ENCODE data around the gene RBFOX2.

The RBFOX2 gene

DNA sequence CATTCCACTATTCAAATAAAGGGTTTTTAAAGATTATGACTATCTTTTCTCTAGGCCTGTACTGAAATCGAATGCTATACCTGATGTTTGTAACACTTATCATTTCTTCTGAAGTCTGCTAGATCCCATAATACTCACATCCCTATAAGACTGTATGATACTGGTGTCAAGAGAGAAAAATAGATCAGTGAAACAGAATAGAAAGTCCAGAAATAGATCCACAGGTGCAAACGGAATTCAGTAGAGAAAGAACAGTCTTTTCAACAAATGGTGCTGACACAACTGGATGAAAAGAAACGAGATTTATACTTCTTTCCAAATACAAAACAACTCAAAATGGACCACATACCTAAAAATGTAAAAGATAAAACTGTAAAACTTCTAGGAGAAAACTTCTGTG, 167.8 kb downstream of the RBFOX2 start:
- FAIRE-seq (no peak), DNase-seq (ENCODE audit: insufficient read length, low spot score) (no peak)
- TF ChIP-seq, protein P1, sequence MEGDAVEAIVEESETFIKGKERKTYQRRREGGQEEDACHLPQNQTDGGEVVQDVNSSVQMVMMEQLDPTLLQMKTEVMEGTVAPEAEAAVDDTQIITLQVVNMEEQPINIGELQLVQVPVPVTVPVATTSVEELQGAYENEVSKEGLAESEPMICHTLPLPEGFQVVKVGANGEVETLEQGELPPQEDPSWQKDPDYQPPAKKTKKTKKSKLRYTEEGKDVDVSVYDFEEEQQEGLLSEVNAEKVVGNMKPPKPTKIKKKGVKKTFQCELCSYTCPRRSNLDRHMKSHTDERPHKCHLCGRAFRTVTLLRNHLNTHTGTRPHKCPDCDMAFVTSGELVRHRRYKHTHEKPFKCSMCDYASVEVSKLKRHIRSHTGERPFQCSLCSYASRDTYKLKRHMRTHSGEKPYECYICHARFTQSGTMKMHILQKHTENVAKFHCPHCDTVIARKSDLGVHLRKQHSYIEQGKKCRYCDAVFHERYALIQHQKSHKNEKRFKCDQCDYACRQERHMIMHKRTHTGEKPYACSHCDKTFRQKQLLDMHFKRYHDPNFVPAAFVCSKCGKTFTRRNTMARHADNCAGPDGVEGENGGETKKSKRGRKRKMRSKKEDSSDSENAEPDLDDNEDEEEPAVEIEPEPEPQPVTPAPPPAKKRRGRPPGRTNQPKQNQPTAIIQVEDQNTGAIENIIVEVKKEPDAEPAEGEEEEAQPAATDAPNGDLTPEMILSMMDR (IDR thresholded peaks at IDR 0.05; ENCODE audit: insufficient read depth, missing control alignments) = no peak

DNA sequence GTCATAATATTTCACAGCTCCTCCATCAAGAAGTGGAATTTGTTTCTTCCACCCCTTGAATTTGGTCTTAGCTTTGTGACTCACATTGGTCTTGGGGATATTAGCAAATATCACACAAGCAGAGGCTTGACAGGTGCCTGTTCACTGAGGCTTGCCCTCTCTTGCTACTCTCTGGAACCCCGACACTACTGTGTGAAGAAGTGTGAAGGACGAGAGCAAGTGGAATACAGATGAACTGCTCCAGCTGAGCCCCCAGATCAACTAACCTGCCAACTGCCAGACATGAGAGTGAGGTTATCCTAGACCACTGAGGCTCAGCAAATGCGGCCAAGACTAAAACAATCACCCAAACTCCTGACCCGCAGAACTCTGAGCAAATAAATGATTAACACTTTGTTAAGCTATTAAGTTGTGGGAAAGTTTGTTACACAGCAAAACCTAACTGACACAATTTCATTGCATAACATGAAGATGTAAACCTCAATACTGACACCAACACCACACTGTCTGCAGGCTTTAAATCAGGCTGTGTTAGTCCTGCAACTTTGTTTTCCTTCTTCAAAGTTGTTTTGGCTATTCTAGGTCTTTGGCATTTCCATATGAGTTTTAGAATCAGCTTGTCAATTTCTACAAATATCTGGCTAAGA, 168.4 kb downstream of the RBFOX2 start:
- DNase-seq (ENCODE audit: insufficient read length, low spot score) = no peak
- TF ChIP-seq, protein P1 (IDR thresholded peaks at IDR 0.05; ENCODE audit: insufficient read depth, missing control alignments) = no peak
- no peak for FAIRE-seq

DNA sequence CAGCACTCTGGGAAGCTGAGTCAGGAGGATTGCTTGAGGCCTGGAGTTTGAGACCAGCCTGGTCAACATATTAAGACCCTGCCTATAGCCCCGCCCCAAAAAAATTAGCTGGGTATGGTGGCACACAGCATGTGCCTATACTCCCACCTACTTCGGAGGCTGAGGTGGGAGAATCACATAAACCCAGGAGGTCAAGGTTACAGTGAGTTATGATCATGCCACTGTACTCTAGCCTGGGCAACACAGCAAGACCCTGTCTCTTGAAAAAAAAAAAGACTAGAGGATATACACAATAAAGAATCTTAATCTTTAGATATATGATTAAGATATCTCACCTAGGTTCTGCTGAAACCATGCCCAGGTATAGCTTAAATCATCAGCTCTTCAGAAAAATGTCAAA, 174.3 kb downstream of the RBFOX2 start:
- DNase-seq (ENCODE audit: insufficient read length, low spot score) (no peak), FAIRE-seq (no peak)
- TF ChIP-seq, protein P1 (IDR thresholded peaks at IDR 0.05; ENCODE audit: insufficient read depth, missing control alignments) = no peak

DNA sequence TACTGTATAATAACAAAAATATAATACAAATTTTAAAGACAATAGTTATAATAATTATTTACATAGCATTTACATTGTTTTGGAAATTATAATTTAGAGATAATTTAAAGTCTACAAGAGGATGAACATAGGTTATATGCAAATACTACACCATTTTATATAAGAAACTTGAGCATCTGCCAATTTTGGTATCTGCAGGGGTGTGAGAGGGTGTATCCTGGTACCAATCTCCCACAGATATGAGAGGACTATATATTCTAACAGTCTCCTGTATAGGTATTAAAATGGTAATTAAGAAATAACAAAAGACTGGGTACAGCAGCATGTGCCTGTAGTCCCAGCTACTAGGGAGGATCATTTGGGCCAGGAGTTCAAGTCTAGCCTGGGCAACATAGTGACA, 176.5 kb downstream of the RBFOX2 start:
- FAIRE-seq (no peak), DNase-seq (ENCODE audit: insufficient read length, low spot score) (no peak)
- TF ChIP-seq, protein P1 (IDR thresholded peaks at IDR 0.05; ENCODE audit: insufficient read depth, missing control alignments) = no peak

DNA sequence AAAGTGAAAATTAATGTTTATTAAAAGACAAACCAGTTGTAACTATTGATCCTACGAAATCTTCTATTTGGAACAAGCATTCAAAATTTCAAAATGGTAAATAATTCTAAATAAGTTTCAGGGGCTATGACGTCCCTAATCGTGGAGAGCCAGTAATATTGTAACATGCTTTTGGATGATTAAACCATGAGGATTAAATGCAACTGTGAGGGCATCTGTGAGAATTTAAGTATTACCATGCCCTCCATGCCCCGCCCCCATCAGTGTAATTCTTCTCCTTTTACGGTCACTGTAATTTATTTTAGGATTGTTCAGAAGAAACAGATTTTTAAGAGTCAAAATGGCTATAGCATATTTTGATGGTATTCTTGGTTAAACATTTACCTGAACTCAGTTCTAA, 177.8 kb downstream of the RBFOX2 start:
- no peak for DNase-seq (ENCODE audit: insufficient read length, low spot score)
- TF ChIP-seq, protein P1 (IDR thresholded peaks at IDR 0.05; ENCODE audit: insufficient read depth, missing control alignments) = no peak
- FAIRE-seq = no peak

DNA sequence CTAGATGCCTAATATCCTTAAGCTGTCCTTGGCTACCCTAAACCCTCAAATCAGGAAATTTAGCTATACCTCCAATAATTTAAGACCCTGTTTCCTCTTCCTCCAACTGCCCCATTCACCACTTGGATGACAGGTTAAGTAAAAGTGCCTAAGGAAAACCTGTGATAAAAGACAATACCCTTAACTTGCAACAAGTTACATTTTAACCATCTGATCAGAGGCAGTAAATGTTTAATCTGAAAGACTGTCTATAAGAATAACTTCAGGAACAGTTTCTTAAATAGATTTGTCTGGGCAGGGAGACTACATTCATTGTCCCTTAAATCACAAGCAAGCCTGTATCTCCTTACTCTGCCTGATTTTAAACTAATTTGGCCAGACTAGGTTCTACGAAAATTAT, 181.8 kb downstream of the RBFOX2 start:
- no peak for FAIRE-seq
- no peak for DNase-seq (ENCODE audit: insufficient read length, low spot score)
- TF ChIP-seq, protein P1 (IDR thresholded peaks at IDR 0.05; ENCODE audit: insufficient read depth, missing control alignments) = no peak

DNA sequence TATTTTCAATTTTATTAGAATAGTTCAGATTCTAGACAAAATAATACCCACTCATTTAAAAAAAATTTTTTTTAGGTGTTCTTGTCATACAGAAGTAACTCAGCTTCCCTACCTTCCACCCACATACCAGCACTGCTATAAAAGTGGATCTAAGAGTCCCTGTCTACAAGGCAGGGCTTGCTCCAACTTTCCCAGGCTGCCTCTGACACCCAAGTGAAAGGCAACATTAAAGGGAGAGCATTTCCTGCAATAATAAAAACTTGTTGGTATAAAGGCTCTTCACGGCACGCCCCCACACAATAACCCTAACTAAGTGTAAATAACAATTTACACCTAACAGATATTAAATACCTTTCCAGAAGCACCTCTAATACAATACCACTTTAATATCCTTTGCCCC, 183.7 kb downstream of the RBFOX2 start:
- FAIRE-seq = no peak
- TF ChIP-seq, protein P1 (IDR thresholded peaks at IDR 0.05; ENCODE audit: insufficient read depth, missing control alignments) = no peak

More for the DNA sequence above, 183.7 kb downstream of the RBFOX2 start:
- DNase-seq (ENCODE audit: insufficient read length, low spot score) = no peak

All from D721Med (cell line).